HG03196 (cell line): ENCODE data around the gene ZNF749.
A peak's percentile ranks its signal among the peaks of the same experiment; 100 is the strongest.

ENCODE experiments used
- ATAC-seq: cut with Tn5 transposase; IDR thresholded peaks from one replicate; pipeline ENCODE4 v1.9.1; 2021; ENCODE audit not compliant: unreplicated experiment

ZNF749 gene

GRCh38 chr19:57435062-57435978 lies at the start of gene ZNF749:
TSS of gene ZNF749 (plus strand) at chr19:57435325. CDS start at chr19:57435579, 254 bp downstream.
- peak; percentile 87 for ATAC-seq

GRCh38 chr19:57389194-57389729 lies 45.9 kb upstream of the ZNF749 start:
- ATAC-seq: no peak

GRCh38 chr19:57389730-57390598 lies 45.2 kb upstream of the ZNF749 start, which contains the start of gene ZNF548:
TSS of gene ZNF548 (plus strand) at chr19:57389854. CDS start at chr19:57390100, 246 bp downstream.
- ATAC-seq: peak; percentile 96

- ATAC-seq: no peak
These were observed 39.4 kb upstream of the ZNF749 start for GRCh38 chr19:57395710-57396109.

- ATAC-seq: no peak
These were observed 36.3 kb upstream of the ZNF749 start for GRCh38 chr19:57398868-57399267.

- ATAC-seq: no peak
These were observed 31.2 kb upstream of the ZNF749 start for GRCh38 chr19:57403737-57404563.

- no peak for ATAC-seq
These were observed 28.5 kb upstream of the ZNF749 start for GRCh38 chr19:57406516-57407123.

GRCh38 chr19:57410877-57411671 lies 24.1 kb upstream of the ZNF749 start, which contains the start of gene ZNF17:
TSS of gene ZNF17 (plus strand) at chr19:57411161. CDS start at chr19:57413616, 2,455 bp downstream.
- ATAC-seq: peak; percentile 99

GRCh38 chr19:57419439-57419838 lies 15.7 kb upstream of the ZNF749 start:
- ATAC-seq: no peak

GRCh38 chr19:57421037-57421436 lies 14.1 kb upstream of the ZNF749 start:
- no peak for ATAC-seq

GRCh38 chr19:57434386-57435061 lies 601 bp upstream of the ZNF749 start:
- ATAC-seq: peak; percentile 9

- ATAC-seq: no peak
These were observed 1.3 kb downstream of the ZNF749 start for GRCh38 chr19:57436417-57436816.

GRCh38 chr19:57437931-57438330 lies 2.8 kb downstream of the ZNF749 start:
- no peak for ATAC-seq

GRCh38 chr19:57438925-57439324 lies 3.8 kb downstream of the ZNF749 start:
- ATAC-seq: no peak

GRCh38 chr19:57441979-57442752 lies 7.0 kb downstream of the ZNF749 start:
- no peak for ATAC-seq

- ATAC-seq: no peak
These were observed 8.1 kb downstream of the ZNF749 start for GRCh38 chr19:57443121-57443696.

GRCh38 chr19:57452307-57452706 lies 17.2 kb downstream of the ZNF749 start:
- no peak for ATAC-seq
